ENCODE data around the gene SAMD1.

GRCh38 chr19:14058182-14059092 lies 32.1 kb downstream of the SAMD1 start:
- TF ChIP-seq CTCF (IDR thresholded peaks at IDR 0.05; ENCODE audit: low read length) = no peak
- TF ChIP-seq EZH2 (optimal IDR thresholded peaks at IDR 0.05; ENCODE audit: low read depth, low read length) = no peak

Measured in MM.1S (cell line).